ENCODE measurements around the gene D2HGDH. TPM values are rescaled to one million over a fixed set of nuclear protein-coding genes. Genes with fewer than 3 reads are reported as not detected.

Gene D2HGDH
- total and polyA plus RNA-seq, 2 of the 8 experiments (the other 6 are each of a cell fraction or from before 2014, with no cell fraction given): 3.4 to 8.1 TPM

DNA sequence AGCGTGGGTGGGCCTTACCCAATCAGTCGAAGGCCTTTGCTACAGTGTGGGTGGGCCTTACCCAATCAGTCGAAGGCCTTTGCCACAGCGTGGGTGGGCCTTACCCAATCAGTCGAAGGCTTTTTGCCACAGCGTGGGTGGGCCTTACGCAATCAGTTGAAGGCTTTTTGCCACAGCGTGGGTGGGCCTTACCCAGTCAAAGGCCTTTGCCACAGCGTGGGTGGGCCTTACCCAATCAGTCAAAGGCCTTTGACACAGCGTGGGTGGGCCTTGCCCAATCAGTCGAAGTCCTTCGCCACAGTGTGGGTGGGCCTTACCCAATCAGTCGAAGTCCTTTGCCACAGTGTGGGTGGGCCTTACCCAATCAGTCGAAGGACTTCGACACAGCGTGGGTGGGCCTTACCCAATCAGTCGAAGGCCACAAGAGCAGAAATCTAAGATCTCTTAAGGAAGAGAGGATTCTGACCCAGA is 25.9 kb downstream of the D2HGDH start:
- no peak overlapping the region for H3K14ac ChIP-seq (ENCODE audit: insufficient read length)
- no peak overlapping the region for H3K9ac ChIP-seq (replicated peaks in 1 of 4; ENCODE audit: extremely low read depth in 1 of 4, low read depth in 3 of 4, low read length in 3 of 4)
- H3K56ac ChIP-seq (replicated peaks; ENCODE audit: insufficient read length, low read depth, low read length): no peak overlapping the region
- no peak overlapping the region for H2AFZ ChIP-seq (ENCODE audit: low read length)
- no peak overlapping the region for H2BK5ac ChIP-seq (ENCODE audit: low read depth, low read length)
- 93% methylated on average over 17 of the region's 17 CpGs; no CpG with 5 or more reads in 1 of the 2 experiments for WGBS, 2 experiments (ENCODE audit: extremely low coverage in 1 of 2, insufficient coverage in 1 of 2, insufficient read length in 1 of 2, insufficient replicate concordance in 2 of 2, low coverage in 1 of 2, low lambda C conversion rate in 2 of 2, missing lambda C conversion rate in 1 of 2)
- no peak overlapping the region for H2BK15ac ChIP-seq (ENCODE audit: low read length)
- no peak overlapping the region for H4K8ac ChIP-seq (ENCODE audit: extremely low read depth, insufficient read depth, low read length)
- H2BK12ac ChIP-seq (ENCODE audit: low read depth, low read length): no peak overlapping the region
- H3K27me3 ChIP-seq (replicated peaks in 1 of 4; ENCODE audit: control insufficient read depth in 3 of 4, extremely low read depth in 1 of 4, insufficient read depth in 3 of 4, low read length in 3 of 4): no peaks in the 10 kb centered on the region
- no peak overlapping the region for H3K27ac ChIP-seq (ENCODE audit: low read depth, low read length)
- H3K79me2 ChIP-seq (ENCODE audit: control insufficient read depth in 1 of 2, insufficient read depth in 2 of 2, low read length in 2 of 2): no peaks in the 10 kb centered on the region
- no peak overlapping the region for H4K5ac ChIP-seq (ENCODE audit: insufficient read length, low read depth, low read length)
- DNase-seq (ENCODE audit: low read depth in 1 of 2, low spot score in 2 of 2): no peak
- H3K18ac ChIP-seq (ENCODE audit: extremely low read depth, low read length): no peak overlapping the region
- no peak overlapping the region for H3K4me3 ChIP-seq (ENCODE audit: extremely low read depth in 1 of 4, insufficient read depth in 2 of 4, low read depth in 3 of 4, low read length in 4 of 4)
- FAIRE-seq: no peak
- TF ChIP-seq, protein P1, sequence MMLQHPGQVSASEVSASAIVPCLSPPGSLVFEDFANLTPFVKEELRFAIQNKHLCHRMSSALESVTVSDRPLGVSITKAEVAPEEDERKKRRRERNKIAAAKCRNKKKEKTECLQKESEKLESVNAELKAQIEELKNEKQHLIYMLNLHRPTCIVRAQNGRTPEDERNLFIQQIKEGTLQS (IDR thresholded peaks at IDR 0.05; ENCODE audit: insufficient read depth, low read depth, low read length): no peak
- TF ChIP-seq KDM5A (IDR thresholded peaks at IDR 0.05; ENCODE audit: low read length): no peak
- peak in 1 of 2 experiments; percentile 98; a peak in 2 of 4 replicates for TF ChIP-seq HDAC2 (IDR thresholded peaks at IDR 0.05; ENCODE audit: borderline replicate concordance in 1 of 2, low read depth in 2 of 2, low read length in 2 of 2)
- TF ChIP-seq KDM1A (IDR thresholded peaks at IDR 0.05; ENCODE audit: borderline replicate concordance, low read length): peak; percentile 98
- no peak for TF ChIP-seq EP300 (IDR thresholded peaks at IDR 0.05; ENCODE audit: borderline replicate concordance in 1 of 2, low read depth in 2 of 2, low read length in 2 of 2)
- H3K23me2 ChIP-seq (ENCODE audit: low read depth, low read length): no peaks in the 10 kb centered on the region
- no peaks in the 10 kb centered on the region; a peak in 1 of 8 replicates for H3K36me3 ChIP-seq (ENCODE audit: control insufficient read depth in 2 of 4, insufficient read depth in 4 of 4, low read length in 3 of 4)
- no peak overlapping the region for H3K4ac ChIP-seq (replicated peaks; ENCODE audit: insufficient read length, low read depth, low read length)
- peaks cover 0 to 2% of the 10 kb centered on the region in 2 experiments for H4K20me1 ChIP-seq (replicated peaks in 1 of 2; ENCODE audit: control insufficient read depth in 1 of 2, insufficient read depth in 2 of 2, low read length in 2 of 2)
- no peak overlapping the region for H2AK5ac ChIP-seq (ENCODE audit: low read depth, low read length)
- POLR2A ChIA-PET (ENCODE audit: partially characterized antibody): no interaction called here
- H4K91ac ChIP-seq (replicated peaks; ENCODE audit: insufficient read length, low read length): no peak overlapping the region
- H3K9me3 ChIP-seq (ENCODE audit: insufficient read depth in 2 of 2, low read depth in 1 of 2, low read length in 1 of 2): peaks cover 6 to 8% of the 10 kb centered on the region in 2 experiments; a peak in 3 of 4 replicates
- H2BK120ac ChIP-seq (replicated peaks; ENCODE audit: low read depth, low read length): no peak overlapping the region
- no peaks in the 10 kb centered on the region; the same call in 1 of the 2 replicates for H3K79me1 ChIP-seq (ENCODE audit: low read depth, low read length)
- no peak overlapping the region for H3K4me2 ChIP-seq (ENCODE audit: insufficient read depth in 1 of 2, low read depth in 2 of 2, low read length in 2 of 2)
- CTCF ChIA-PET (ENCODE audit: partially characterized antibody): no interaction called here
- H3K4me1 ChIP-seq (replicated peaks in 1 of 4; ENCODE audit: control insufficient read depth in 3 of 4, insufficient read depth in 4 of 4, low read length in 3 of 4): peaks cover 0 to 9% (median 2%) of the 10 kb centered on the region in 4 experiments; a peak in 3 of 7 replicates
- H3K23ac ChIP-seq (ENCODE audit: insufficient read length): no peak overlapping the region
- no peak overlapping the region for H2BK20ac ChIP-seq (ENCODE audit: low read length)
